Measurements from ENCODE around the gene SUN1. TPM values are rescaled to one million over a fixed set of nuclear protein-coding genes. Genes with fewer than 3 reads are reported as not detected.
"Not testable (repeated sequence)": the region's sequence is repeated elsewhere in the genome, so short reads cannot be mapped to it uniquely, and the experiment has no call there.

Gene SUN1
- total RNA-seq, 4 donors from 2014 or later, result 78.0 to 113 (median 105) TPM

DNA sequence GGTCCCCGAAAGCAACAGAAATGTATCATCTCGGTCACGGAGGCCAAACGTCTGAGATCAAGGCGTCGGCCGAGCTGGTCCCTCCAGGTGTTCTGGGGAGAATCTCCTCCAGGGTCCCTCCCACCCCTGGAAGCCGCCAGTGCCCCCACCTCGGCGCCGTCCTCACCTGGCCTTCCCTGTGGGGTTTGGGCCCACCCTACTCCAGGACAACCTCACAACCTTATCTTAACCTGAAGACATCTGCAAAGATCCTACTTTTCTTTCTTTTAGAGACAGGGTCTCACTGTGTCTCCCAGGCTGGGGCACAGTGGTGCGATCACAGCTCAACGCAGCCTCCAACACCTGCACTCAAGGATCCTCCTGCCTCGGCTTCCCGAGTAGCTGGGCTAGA lies 88.8 kb downstream of the SUN1 start:
- intact Hi-C loops (cut with DNase I), result no loop called here
- Histone ChIP-seq H3K9me3 (no peaks in the 10 kb centered on the region), H3K27ac (no peak overlapping the region), H3K4me3 (no peak overlapping the region), H3K36me3 (peaks cover 0 to 5% (median 0%) of the 10 kb centered on the region in 3 donors), H3K27me3 (peaks cover 0 to 5% (median 0%) of the 10 kb centered on the region in 4 donors), H3K4me1 (peaks cover 0 to 48% (median 7%) of the 10 kb centered on the region in 3 donors)
- 84 to 93% methylated on average over 10 to 11 of the region's 15 CpGs for WGBS, 2 donors
- DNase-seq, result no peak
- TF ChIP-seq POLR2A (IDR thresholded peaks at IDR 0.05), result no peak
- TF ChIP-seq, protein P1, sequence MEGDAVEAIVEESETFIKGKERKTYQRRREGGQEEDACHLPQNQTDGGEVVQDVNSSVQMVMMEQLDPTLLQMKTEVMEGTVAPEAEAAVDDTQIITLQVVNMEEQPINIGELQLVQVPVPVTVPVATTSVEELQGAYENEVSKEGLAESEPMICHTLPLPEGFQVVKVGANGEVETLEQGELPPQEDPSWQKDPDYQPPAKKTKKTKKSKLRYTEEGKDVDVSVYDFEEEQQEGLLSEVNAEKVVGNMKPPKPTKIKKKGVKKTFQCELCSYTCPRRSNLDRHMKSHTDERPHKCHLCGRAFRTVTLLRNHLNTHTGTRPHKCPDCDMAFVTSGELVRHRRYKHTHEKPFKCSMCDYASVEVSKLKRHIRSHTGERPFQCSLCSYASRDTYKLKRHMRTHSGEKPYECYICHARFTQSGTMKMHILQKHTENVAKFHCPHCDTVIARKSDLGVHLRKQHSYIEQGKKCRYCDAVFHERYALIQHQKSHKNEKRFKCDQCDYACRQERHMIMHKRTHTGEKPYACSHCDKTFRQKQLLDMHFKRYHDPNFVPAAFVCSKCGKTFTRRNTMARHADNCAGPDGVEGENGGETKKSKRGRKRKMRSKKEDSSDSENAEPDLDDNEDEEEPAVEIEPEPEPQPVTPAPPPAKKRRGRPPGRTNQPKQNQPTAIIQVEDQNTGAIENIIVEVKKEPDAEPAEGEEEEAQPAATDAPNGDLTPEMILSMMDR (IDR thresholded peaks at IDR 0.05), result no peak

DNA sequence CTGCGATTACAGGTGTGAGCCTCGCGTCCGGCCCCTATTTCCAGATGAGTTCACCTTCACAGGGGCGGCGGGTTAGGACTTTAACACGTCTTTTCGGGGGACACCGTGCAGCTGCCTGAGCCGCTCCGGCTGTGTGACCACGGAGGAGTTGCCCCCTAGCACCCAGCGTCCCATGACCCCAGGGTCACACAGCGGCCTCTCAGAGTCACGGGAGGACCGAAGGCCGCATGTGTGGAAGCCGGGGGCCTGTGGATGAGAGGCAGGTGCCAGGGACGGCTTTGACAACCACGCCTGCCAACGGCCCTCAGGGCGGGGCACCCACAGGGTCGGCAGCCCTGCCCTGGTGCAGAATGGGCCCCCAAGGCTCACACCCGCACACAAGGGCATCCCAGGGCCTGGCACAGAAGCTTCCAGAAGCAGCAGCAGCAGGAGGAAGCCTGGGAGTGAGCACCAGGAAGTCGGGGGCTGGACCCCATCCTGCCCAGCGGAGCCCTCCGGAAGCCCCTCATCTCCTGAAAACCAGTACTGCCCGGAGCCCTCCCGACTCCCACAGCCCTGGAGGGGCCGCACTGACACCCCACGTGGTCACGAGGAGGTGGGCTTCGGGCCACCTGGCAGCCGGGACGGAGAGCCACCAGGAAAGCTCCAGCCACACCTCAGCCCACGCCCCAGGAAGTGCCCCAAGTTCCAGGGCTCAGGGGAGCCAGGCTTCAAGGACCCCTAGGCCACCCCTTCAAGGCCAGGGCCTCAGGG lies 89.5 kb downstream of the SUN1 start:
- H3K27ac ChIP-seq, result peak overlapping the region in 2 of 4 donors; percentile 22 to 78
- DNase-seq, result no peak
- peaks cover 0 to 41% (median under 1%) of the 10 kb centered on the region in 3 donors for H3K4me1 ChIP-seq
- intact Hi-C loops (cut with DNase I), result no loop called here
- no peaks in the 10 kb centered on the region for H3K9me3 ChIP-seq
- TF ChIP-seq, protein P1 (IDR thresholded peaks at IDR 0.05), result no peak
- H3K4me3 ChIP-seq, result peak overlapping the region in 1 of 4 donors; percentile 52
- 31% methylated on average over 4 of the region's 36 CpGs; no CpG with 5 or more reads in 1 of the 2 donors for WGBS, 2 donors
- no peaks in the 10 kb centered on the region for H3K27me3 ChIP-seq
- H3K36me3 ChIP-seq, result peaks cover 0 to 5% (median 0%) of the 10 kb centered on the region in 3 donors

DNA sequence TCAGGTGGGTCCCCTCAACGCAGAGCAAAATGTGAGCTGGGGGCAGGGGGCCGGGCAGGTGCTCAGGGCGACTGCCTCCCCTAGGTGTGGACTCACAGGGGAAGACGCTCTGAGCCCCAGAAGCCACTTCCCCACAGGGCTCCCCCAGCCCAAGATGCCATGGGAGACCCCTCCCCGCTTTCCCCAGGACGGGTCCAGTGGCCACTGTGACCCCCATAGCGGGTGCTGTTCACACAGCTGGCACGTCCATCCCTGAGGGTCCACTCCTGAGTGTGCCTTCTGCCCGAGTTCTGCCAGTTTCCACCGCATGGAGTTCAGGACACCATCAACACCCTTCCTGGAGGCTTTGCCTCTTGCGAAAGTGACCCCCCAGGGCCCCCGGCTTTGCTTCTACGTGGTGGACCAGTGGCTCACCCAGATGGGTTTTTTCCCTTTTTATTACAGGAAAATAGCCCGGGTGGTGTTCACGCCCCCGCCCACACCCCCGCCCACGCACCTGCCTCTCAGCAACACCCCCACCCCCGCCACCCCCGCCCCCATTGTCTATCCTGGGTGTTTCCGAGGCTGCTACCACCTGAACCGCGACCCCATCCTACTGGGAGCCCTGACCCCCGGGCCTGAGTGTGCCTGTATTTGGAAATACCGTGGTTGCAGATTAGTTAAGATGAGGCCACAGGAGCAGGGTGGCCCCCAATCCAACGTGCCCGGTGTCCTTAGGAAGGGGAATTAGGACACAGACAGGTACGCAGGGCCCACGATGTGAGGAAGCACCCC lies 90.2 kb downstream of the SUN1 start:
- intact Hi-C loops (cut with DNase I), result no loop called here
- Histone ChIP-seq H3K27ac (peak overlapping the region; percentile 36 to 78 (median 54)), H3K9me3 (no peaks in the 10 kb centered on the region), H3K4me3 (peak overlapping the region in 2 of 4 donors; percentile 30 to 52), H3K36me3 (peaks cover 0 to 5% (median 0%) of the 10 kb centered on the region in 3 donors), H3K27me3 (no peaks in the 10 kb centered on the region), H3K4me1 (peaks cover 0 to 46% (median 0%) of the 10 kb centered on the region in 3 donors)
- 54 to 59% methylated on average over 9 to 13 of the region's 29 CpGs for WGBS, 2 donors
- no peak for DNase-seq
- TF ChIP-seq, protein P1 (IDR thresholded peaks at IDR 0.05), result no peak
- no peak for TF ChIP-seq POLR2A (IDR thresholded peaks at IDR 0.05)

DNA sequence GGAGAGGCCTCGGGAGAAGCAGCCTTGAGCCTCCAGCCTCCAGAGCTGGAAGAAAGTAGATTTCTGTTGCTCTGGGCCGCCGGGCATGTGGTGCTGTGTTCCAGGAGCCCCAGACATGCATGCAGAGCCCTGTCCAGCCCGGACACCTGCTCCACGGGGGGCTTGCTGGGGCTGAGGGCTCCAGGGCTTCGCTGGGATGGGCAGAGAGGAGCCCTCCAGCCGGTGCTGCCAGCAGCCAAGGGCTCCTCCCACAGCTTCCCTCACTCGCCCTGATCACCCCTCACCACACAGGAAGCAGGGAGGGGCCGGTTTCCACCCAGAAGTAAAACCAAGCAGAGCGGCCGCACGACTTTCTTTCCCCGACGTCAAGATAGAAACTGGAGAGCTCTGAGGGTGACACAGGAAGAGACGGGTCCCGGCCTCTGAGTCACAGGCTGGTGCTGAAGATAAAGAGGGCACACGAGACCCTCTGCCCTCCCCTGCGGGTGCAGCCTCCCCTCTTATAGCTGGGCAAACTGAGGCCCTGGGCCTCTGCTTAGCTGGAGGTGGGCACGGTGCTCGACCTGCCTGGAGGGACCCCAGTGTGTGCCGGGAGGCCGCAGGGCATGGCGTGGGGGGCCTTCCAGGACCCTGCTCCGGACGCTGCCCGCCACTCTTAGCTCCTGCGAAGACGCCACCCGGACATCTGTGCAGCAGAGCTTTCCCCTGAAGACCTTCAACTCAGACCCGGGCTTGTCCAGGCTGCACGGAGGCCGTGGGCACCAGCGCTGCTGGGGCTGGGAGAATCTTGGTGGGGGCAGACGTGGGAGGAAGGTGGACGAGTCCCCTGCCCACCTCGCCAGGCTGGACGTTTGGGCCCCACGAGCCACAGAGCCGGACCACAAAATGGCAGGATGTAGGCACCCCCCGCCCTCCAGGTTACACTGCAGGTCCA lies 91.1 kb downstream of the SUN1 start:
- intact Hi-C loops (cut with DNase I), result no loop called here
- peak overlapping the region in 3 of 4 donors; percentile 22 to 52 (median 30) for H3K4me3 ChIP-seq
- WGBS, 2 donors, result no CpG with 5 or more reads among the region's 40 CpGs
- DNase-seq, result peak; percentile 63
- H3K27ac ChIP-seq, result peak overlapping the region; percentile 49 to 84 (median 68)
- no peaks in the 10 kb centered on the region for H3K9me3 ChIP-seq
- no peaks in the 10 kb centered on the region for H3K27me3 ChIP-seq
- peak in 1 of 4 donors; percentile 33 for TF ChIP-seq POLR2A (IDR thresholded peaks at IDR 0.05)
- TF ChIP-seq, protein P1 (IDR thresholded peaks at IDR 0.05), result no peak
- peaks cover 0 to 49% (median 0%) of the 10 kb centered on the region in 3 donors for H3K4me1 ChIP-seq
- peaks cover 0 to 5% (median 0%) of the 10 kb centered on the region in 3 donors for H3K36me3 ChIP-seq

DNA sequence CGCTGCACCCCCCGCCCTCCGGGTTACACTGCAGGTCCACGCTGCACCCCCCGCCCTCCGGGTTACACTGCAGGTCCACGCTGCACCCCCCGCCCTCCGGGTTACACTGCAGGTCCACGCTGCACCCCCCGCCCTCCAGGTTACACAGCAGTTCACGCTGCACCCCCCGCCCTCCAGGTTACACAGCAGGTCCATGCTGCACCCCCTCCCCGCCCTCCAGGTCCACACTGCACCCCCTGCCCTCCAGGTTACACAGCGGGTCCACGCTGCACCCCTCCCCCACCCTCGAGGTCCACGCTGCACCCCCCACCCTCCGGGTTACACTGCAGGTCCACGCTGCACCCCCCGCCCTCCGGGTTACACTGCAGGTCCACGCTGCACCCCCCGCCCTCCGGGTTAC lies 91.8 kb downstream of the SUN1 start:
- DNase-seq; intact Hi-C loops (cut with DNase I); H3K27me3 ChIP-seq; H3K36me3 ChIP-seq; H3K27ac ChIP-seq; H3K9me3 ChIP-seq: not testable (repeated sequence)
- H3K4me1 ChIP-seq, result peaks cover 0 to 55% (median 0%) of the 10 kb centered on the region in 3 donors
- WGBS, 2 donors, result no CpG with 5 or more reads among the region's 25 CpGs
- peak overlapping the region in 2 of 4 donors; percentile 30 to 52 for H3K4me3 ChIP-seq
